HG03139 (cell line): ENCODE results near the gene OR5AU1.
"Not testable (repeated sequence)": the region's sequence is repeated elsewhere in the genome, so short reads cannot be mapped to it uniquely, and the experiment has no call there.

Source experiments
- ATAC-seq: cut with Tn5 transposase; IDR thresholded peaks from one replicate; pipeline ENCODE4 v1.9.1; 2021; ENCODE audit not compliant: unreplicated experiment

The OR5AU1 gene

GRCh38 chr14:21182166-21182565 lies 26.3 kb upstream of the OR5AU1 start:
- no peak for ATAC-seq

- ATAC-seq: no peak
These were observed 15.3 kb upstream of the OR5AU1 start for GRCh38 chr14:21171128-21171527.

- no peak for ATAC-seq
These were observed 13.7 kb upstream of the OR5AU1 start for GRCh38 chr14:21169573-21169972.

GRCh38 chr14:21168055-21168454 lies 12.2 kb upstream of the OR5AU1 start:
- ATAC-seq: no peak

GRCh38 chr14:21165670-21166069 lies 9.8 kb upstream of the OR5AU1 start:
- not testable (repeated sequence) for ATAC-seq

GRCh38 chr14:21165002-21165605 lies 9.2 kb upstream of the OR5AU1 start:
- ATAC-seq: not testable (repeated sequence)

- ATAC-seq: no peak
These were observed 8.0 kb upstream of the OR5AU1 start for GRCh38 chr14:21163871-21164291.

- no peak for ATAC-seq
These were observed 6.2 kb upstream of the OR5AU1 start for GRCh38 chr14:21162081-21162480.

GRCh38 chr14:21160061-21160610 lies 4.3 kb upstream of the OR5AU1 start:
- ATAC-seq: no peak

GRCh38 chr14:21158175-21158574 lies 2.3 kb upstream of the OR5AU1 start:
- ATAC-seq: not testable (repeated sequence)

- no peak for ATAC-seq
These were observed 6.1 kb downstream of the OR5AU1 start for GRCh38 chr14:21149641-21150367.

GRCh38 chr14:21145437-21145836 lies 10.4 kb downstream of the OR5AU1 start:
- no peak for ATAC-seq

- no peak for ATAC-seq
These were observed 13.5 kb downstream of the OR5AU1 start for GRCh38 chr14:21142357-21142756.

GRCh38 chr14:21136024-21136423 lies 19.8 kb downstream of the OR5AU1 start:
- no peak for ATAC-seq

- ATAC-seq: no peak
These were observed 22.0 kb downstream of the OR5AU1 start for GRCh38 chr14:21133901-21134300.

GRCh38 chr14:21123429-21123828 lies 32.4 kb downstream of the OR5AU1 start:
- no peak for ATAC-seq

- ATAC-seq: no peak
These were observed 34.7 kb downstream of the OR5AU1 start for GRCh38 chr14:21121122-21121521.

GRCh38 chr14:21120686-21121085 lies 35.2 kb downstream of the OR5AU1 start:
- ATAC-seq: no peak

GRCh38 chr14:21118933-21119332 lies 36.9 kb downstream of the OR5AU1 start:
- no peak for ATAC-seq

GRCh38 chr14:21113369-21113768 lies 42.5 kb downstream of the OR5AU1 start:
- ATAC-seq: no peak

GRCh38 chr14:21112255-21112654 lies 43.6 kb downstream of the OR5AU1 start:
- ATAC-seq: no peak

GRCh38 chr14:21109377-21110138 lies 46.3 kb downstream of the OR5AU1 start:
- ATAC-seq: no peak
